ENCODE results near the gene TMTC2.

TMTC2 gene

DNA sequence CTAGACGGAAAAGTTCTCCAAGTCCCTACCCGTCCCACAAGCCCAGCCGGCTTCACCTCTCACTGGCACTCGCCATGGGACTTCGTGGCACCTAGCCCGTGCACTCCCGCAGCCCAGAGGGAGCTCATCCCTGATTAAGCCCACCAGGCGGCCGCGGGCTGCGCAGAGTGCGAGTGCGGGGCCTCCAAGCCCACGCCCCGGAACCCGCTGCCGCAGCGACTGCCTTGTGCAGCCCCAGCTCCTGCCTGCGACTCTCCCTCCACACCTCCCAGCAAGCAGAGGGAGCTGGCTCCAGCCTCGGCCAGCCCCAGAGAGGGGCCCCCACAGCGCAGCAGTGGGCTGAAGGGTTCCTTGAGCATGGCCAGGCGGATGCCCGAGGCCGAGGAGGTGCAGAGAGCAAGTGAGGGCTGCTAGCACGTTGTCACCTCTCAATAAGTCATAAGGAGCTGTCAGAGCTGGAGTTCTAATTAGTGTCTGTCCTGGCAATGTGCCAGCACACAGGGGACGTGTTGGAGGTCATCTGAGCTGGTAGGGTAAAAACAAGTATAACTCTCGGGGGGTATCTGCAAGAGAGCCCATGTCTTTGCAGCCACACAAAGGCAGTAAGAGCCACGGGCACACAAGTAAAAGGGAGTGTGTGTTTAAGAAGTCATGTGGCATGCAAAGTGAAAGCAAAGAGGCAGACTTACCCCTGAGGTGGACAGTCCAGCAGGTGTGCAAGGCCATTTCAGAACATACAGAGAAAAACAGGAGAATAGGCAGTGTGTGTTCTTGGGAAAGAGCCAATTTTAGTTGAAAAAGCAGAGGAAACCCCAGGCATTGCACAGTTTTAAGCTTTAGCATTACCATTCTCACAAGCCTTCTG, 27.1 kb upstream of the TMTC2 start:
- H3K4me3 ChIP-seq (ENCODE audit: severe bottlenecking) = no peak overlapping the region
- TF ChIP-seq, protein P1, sequence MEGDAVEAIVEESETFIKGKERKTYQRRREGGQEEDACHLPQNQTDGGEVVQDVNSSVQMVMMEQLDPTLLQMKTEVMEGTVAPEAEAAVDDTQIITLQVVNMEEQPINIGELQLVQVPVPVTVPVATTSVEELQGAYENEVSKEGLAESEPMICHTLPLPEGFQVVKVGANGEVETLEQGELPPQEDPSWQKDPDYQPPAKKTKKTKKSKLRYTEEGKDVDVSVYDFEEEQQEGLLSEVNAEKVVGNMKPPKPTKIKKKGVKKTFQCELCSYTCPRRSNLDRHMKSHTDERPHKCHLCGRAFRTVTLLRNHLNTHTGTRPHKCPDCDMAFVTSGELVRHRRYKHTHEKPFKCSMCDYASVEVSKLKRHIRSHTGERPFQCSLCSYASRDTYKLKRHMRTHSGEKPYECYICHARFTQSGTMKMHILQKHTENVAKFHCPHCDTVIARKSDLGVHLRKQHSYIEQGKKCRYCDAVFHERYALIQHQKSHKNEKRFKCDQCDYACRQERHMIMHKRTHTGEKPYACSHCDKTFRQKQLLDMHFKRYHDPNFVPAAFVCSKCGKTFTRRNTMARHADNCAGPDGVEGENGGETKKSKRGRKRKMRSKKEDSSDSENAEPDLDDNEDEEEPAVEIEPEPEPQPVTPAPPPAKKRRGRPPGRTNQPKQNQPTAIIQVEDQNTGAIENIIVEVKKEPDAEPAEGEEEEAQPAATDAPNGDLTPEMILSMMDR (IDR thresholded peaks at IDR 0.05; ENCODE audit: poor library complexity, severe bottlenecking) = no peak
- no peaks in the 10 kb centered on the region for H3K27me3 ChIP-seq (ENCODE audit: insufficient read depth, poor library complexity, severe bottlenecking)
- no peak overlapping the region for H3K27ac ChIP-seq (ENCODE audit: poor library complexity, severe bottlenecking)
- H3K9me3 ChIP-seq (ENCODE audit: severe bottlenecking) = no peaks in the 10 kb centered on the region
- peaks cover 8% of the 10 kb centered on the region for H3K4me1 ChIP-seq (ENCODE audit: insufficient read depth, poor library complexity, severe bottlenecking)
- ATAC-seq (ENCODE audit: low read depth) (no peak), DNase-seq (ENCODE audit: low spot score) (no peak)
- H3K36me3 ChIP-seq (ENCODE audit: low read depth) = no peaks in the 10 kb centered on the region

- TF ChIP-seq, protein P1 (IDR thresholded peaks at IDR 0.05; ENCODE audit: poor library complexity, severe bottlenecking) = no peak
- no peak overlapping the region for H3K27ac ChIP-seq (ENCODE audit: poor library complexity, severe bottlenecking)
- peaks cover 8% of the 10 kb centered on the region for H3K4me1 ChIP-seq (ENCODE audit: insufficient read depth, poor library complexity, severe bottlenecking)
- DNase-seq (ENCODE audit: low spot score) = no peak
- ATAC-seq (ENCODE audit: low read depth) = no peak; the same call in 2 of the 3 replicates
- no peaks in the 10 kb centered on the region for H3K9me3 ChIP-seq (ENCODE audit: severe bottlenecking)
- no peaks in the 10 kb centered on the region for H3K36me3 ChIP-seq (ENCODE audit: low read depth)
- H3K4me3 ChIP-seq (ENCODE audit: severe bottlenecking) = no peak overlapping the region
- no peaks in the 10 kb centered on the region for H3K27me3 ChIP-seq (ENCODE audit: insufficient read depth, poor library complexity, severe bottlenecking)
These were observed 26.0 kb upstream of the TMTC2 start for GRCh38 chr12:82660541-82661325.

DNA sequence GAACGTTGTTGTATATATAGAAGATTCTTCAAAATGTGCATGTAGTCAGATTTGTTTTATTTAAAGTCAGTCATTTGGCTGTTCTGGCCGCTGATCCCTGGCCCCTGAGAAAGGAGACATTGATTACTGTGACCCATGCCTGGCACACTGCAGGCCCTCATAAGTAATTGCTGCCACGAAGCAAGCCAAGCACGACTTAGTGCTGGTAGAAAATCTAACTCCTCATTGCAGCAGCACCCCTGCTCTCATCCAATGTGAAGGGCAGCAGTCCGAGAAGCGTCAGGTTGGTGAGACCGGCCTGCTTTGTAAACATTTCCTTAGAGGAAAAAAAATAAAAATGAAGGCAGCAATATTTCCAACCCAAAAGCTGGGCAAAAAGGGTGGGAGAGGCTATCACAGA, 22.8 kb upstream of the TMTC2 start:
- Histone ChIP-seq H3K27ac (ENCODE audit: poor library complexity, severe bottlenecking) (no peak overlapping the region), H3K4me1 (ENCODE audit: insufficient read depth, poor library complexity, severe bottlenecking) (peaks cover 8% of the 10 kb centered on the region), H3K9me3 (ENCODE audit: severe bottlenecking) (no peaks in the 10 kb centered on the region), H3K27me3 (ENCODE audit: insufficient read depth, poor library complexity, severe bottlenecking) (no peaks in the 10 kb centered on the region), H3K4me3 (ENCODE audit: severe bottlenecking) (no peak overlapping the region), H3K36me3 (ENCODE audit: low read depth) (no peaks in the 10 kb centered on the region)
- ATAC-seq (ENCODE audit: low read depth) (no peak), DNase-seq (ENCODE audit: low spot score) (no peak)
- TF ChIP-seq, protein P1 (IDR thresholded peaks at IDR 0.05; ENCODE audit: poor library complexity, severe bottlenecking) = no peak

DNA sequence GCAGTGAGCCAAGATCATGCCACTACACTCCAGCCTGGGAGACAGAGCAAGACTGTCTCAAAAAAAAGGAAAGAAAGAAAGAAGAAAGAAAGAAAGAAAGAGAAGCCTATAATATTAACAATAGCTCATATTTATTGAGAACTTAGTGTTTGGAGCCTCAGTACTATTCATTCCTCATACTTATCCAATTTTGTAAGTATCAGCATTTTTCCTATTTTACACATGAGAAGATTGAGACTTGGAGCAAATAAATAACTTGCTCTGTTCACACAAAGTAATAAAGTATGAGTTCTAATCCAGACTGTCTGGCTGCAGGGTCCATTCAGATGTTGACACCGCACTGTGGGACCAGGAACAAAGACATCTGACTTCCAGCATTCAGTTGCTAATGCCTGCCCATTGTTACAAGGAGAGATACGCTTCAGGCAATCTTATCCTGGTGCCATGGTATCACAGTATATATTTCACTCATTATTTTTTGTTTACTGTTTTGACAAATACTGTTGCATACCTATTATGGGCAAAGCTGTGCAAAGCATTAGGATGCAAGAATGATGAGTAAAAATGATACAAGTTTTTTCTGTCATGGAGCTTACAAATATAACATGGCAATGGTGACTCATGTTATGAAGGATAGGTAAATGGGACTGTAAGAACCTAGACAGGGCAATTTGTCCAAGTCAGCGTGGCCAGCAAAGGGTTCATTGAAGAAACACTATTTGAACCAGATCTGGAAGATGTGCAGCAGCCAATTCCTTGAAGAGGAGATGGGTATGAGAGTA, 21.4 kb upstream of the TMTC2 start:
- DNase-seq (ENCODE audit: low spot score) = no peak
- H3K4me1 ChIP-seq (ENCODE audit: insufficient read depth, poor library complexity, severe bottlenecking) = peaks cover 4% of the 10 kb centered on the region
- no peaks in the 10 kb centered on the region for H3K27me3 ChIP-seq (ENCODE audit: insufficient read depth, poor library complexity, severe bottlenecking)
- H3K36me3 ChIP-seq (ENCODE audit: low read depth) = no peaks in the 10 kb centered on the region
- no peaks in the 10 kb centered on the region for H3K9me3 ChIP-seq (ENCODE audit: severe bottlenecking)
- TF ChIP-seq, protein P1 (IDR thresholded peaks at IDR 0.05; ENCODE audit: poor library complexity, severe bottlenecking) = no peak
- H3K4me3 ChIP-seq (ENCODE audit: severe bottlenecking) = no peak overlapping the region
- ATAC-seq (ENCODE audit: low read depth) = no peak
- no peak overlapping the region for H3K27ac ChIP-seq (ENCODE audit: poor library complexity, severe bottlenecking)
